Measurements from ENCODE around the gene SHISA8.

DNA sequence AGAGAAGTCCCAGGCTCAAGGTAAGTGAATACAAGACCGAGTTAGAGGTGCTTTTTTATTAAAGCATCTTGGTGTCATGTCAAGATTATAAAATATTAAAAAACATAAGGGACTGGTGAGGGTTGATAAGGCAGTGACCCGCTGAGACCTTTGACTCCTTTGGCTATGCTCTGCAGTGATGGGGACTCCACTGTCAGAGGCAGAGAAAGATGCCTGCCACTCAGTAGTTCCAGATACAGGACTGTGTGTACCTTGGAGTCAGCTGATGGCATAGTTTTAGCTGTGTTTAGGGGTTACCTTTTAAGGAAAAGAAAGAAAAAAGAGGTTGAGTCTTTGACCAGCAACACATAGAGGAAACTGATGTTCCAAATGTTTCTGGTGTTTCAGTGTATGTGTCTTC, 40.8 kb downstream of the SHISA8 start:
- TF ChIP-seq, protein P1, sequence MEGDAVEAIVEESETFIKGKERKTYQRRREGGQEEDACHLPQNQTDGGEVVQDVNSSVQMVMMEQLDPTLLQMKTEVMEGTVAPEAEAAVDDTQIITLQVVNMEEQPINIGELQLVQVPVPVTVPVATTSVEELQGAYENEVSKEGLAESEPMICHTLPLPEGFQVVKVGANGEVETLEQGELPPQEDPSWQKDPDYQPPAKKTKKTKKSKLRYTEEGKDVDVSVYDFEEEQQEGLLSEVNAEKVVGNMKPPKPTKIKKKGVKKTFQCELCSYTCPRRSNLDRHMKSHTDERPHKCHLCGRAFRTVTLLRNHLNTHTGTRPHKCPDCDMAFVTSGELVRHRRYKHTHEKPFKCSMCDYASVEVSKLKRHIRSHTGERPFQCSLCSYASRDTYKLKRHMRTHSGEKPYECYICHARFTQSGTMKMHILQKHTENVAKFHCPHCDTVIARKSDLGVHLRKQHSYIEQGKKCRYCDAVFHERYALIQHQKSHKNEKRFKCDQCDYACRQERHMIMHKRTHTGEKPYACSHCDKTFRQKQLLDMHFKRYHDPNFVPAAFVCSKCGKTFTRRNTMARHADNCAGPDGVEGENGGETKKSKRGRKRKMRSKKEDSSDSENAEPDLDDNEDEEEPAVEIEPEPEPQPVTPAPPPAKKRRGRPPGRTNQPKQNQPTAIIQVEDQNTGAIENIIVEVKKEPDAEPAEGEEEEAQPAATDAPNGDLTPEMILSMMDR (IDR thresholded peaks at IDR 0.05; ENCODE audit: low read length), result no peak
- no peak for TF ChIP-seq EZH2 (IDR thresholded peaks at IDR 0.05; ENCODE audit: borderline replicate concordance, low read length)

Data from OCI-LY1 (cell line).